Astrocyte (in vitro differentiated cells and primary cell): Measurements from ENCODE around the gene SPARC.

Source experiments
- EZH2 ChIP-seq: IDR thresholded peaks from 2 replicates; pipeline ENCODE4 v1.6.1; 2012; ENCODE audit warnings: mild to moderate bottlenecking, low read length, inconsistent platforms; ENCODE audit not compliant: insufficient read depth
- TF ChIP-seq, protein P1 (sequence below): IDR thresholded peaks from 2 replicates; pipeline ENCODE4 v1.5.1; 2011; ENCODE audit warnings: low read depth, mild to moderate bottlenecking, inconsistent platforms, low read length, moderate library complexity; ENCODE audit not compliant: insufficient read depth

DNA sequence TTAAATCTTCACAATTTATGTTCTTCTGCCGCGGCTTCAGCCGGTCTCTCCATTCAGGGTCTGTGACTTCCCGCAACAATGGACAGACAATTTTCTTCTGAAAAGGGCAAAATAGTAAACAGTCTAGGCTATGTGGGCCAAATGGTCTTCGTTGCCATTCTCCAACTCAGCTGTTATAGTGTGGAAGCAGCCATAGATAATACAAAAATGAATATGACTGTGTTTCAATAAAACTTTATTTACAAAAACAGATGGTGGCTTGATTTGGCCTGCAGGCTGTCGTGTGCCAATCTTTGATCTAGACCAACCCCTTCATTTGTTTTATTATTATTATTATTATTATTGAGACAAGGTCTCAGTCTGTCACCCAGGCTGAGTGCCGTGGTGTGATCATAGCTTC, 43.7 kb upstream of the SPARC start:
- TF ChIP-seq, protein P1, sequence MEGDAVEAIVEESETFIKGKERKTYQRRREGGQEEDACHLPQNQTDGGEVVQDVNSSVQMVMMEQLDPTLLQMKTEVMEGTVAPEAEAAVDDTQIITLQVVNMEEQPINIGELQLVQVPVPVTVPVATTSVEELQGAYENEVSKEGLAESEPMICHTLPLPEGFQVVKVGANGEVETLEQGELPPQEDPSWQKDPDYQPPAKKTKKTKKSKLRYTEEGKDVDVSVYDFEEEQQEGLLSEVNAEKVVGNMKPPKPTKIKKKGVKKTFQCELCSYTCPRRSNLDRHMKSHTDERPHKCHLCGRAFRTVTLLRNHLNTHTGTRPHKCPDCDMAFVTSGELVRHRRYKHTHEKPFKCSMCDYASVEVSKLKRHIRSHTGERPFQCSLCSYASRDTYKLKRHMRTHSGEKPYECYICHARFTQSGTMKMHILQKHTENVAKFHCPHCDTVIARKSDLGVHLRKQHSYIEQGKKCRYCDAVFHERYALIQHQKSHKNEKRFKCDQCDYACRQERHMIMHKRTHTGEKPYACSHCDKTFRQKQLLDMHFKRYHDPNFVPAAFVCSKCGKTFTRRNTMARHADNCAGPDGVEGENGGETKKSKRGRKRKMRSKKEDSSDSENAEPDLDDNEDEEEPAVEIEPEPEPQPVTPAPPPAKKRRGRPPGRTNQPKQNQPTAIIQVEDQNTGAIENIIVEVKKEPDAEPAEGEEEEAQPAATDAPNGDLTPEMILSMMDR, result no peak
- no peak for TF ChIP-seq EZH2
